WTC11 (cell line): ENCODE measurements around the gene NFKBIE. TPM values are rescaled to one million over a fixed set of nuclear protein-coding genes. Genes with fewer than 3 reads are reported as not detected.

ENCODE experiments used
- ATAC-seq: fragments of 200-7000 bp; cut with Tn5 transposase; 2 replicates; pipeline ENCODE4 v1.10.0; 2021; ENCODE audit warnings: mild to moderate bottlenecking, moderate library complexity
- CTCF ChIA-PET: fragments of 300-600 bp; sonication (Branson Sonifier 250); formaldehyde crosslinking; loops from one replicate; lab custom pipeline; 2021; ENCODE audit warnings: antibody characterized with exemption; lab: Charles Lee
- POLR2A ChIA-PET: fragments of 350-600 bp; sonication (Branson Sonifier 250); formaldehyde crosslinking; loops from one replicate; lab custom pipeline; 2021; ENCODE audit warnings: antibody characterized with exemption; lab: Charles Lee
- DNase-seq: peaks from one replicate; pipeline ENCODE4 v3.0.0; 2021; ENCODE audit warnings: low spot score
- H3K27ac Mint-ChIP-seq: 2 replicates; pipeline ENCODE4 v1.8.0; 2021; ENCODE audit warnings: mixed read lengths
- H3K27me3 Mint-ChIP-seq: 2 replicates; pipeline ENCODE4 v1.8.0; 2021; ENCODE audit warnings: low read depth, mild to moderate bottlenecking, moderate library complexity, mixed read lengths
- H3K36me3 Mint-ChIP-seq: 2 replicates; pipeline ENCODE4 v1.8.0; 2021; ENCODE audit warnings: mixed read lengths
- H3K4me1 Mint-ChIP-seq: 2 replicates; pipeline ENCODE4 v1.8.0; 2022; ENCODE audit warnings: mixed read lengths
- H3K4me3 Mint-ChIP-seq: 2 replicates; pipeline ENCODE4 v1.8.0; 2021; ENCODE audit warnings: mild to moderate bottlenecking, moderate library complexity, mixed read lengths
- H3K9me3 Mint-ChIP-seq: 2 replicates; pipeline ENCODE4 v1.8.0; 2021; ENCODE audit warnings: mixed read lengths
- ATF1 ChIP-seq: sonication (generic); formaldehyde crosslinking; IDR thresholded peaks from 2 replicates; pipeline ENCODE4 v1.8.1; 2023; ENCODE audit warnings: mild to moderate bottlenecking, moderate library complexity, missing genetic modification reagents
- FOXP1 ChIP-seq: sonication (generic); formaldehyde crosslinking; IDR thresholded peaks from 2 replicates; pipeline ENCODE4 v1.8.0; 2022; ENCODE audit warnings: missing genetic modification reagents, mild to moderate bottlenecking, moderate library complexity, borderline replicate concordance
- NFE2L1 ChIP-seq: sonication (generic); formaldehyde crosslinking; IDR thresholded peaks from 2 replicates; pipeline ENCODE4 v1.8.1; 2023; ENCODE audit warnings: missing genetic modification reagents
- NFYB ChIP-seq: sonication (generic); formaldehyde crosslinking; conservative IDR thresholded peaks from 2 replicates; pipeline ENCODE4 v1.8.0; 2022; ENCODE audit warnings: low read depth, missing genetic modification reagents
- RELA ChIP-seq: sonication (generic); formaldehyde crosslinking; IDR thresholded peaks from 2 replicates; pipeline ENCODE4 v1.8.1; 2022; ENCODE audit warnings: missing genetic modification reagents, mild to moderate bottlenecking, borderline replicate concordance
- TCF7 ChIP-seq: sonication (generic); formaldehyde crosslinking; IDR thresholded peaks from 2 replicates; pipeline ENCODE4 v1.8.0; 2022; ENCODE audit warnings: mild to moderate bottlenecking, low read depth, missing genetic modification reagents, moderate library complexity
- TEAD1 ChIP-seq: sonication (generic); formaldehyde crosslinking; IDR thresholded peaks from 2 replicates; pipeline ENCODE4 v1.8.0; 2022; ENCODE audit warnings: mild to moderate bottlenecking, missing genetic modification reagents
- ZNF219 ChIP-seq: sonication (generic); formaldehyde crosslinking; IDR thresholded peaks from 2 replicates; pipeline ENCODE4 v1.8.0; 2023; ENCODE audit warnings: missing genetic modification reagents, mild to moderate bottlenecking, borderline replicate concordance
- total RNA-seq: library from RNA; stranded (reverse); gene quantifications from 3 replicates; pipeline ENCODE4 v1.2.3, GENCODE V29; 2021
- TF ChIP-seq, protein P1 (sequence below): sonication (generic); formaldehyde crosslinking; IDR thresholded peaks from 2 replicates; pipeline ENCODE4 v1.8.0; 2022; ENCODE audit warnings: missing genetic modification reagents
- TF ChIP-seq, protein P2 (sequence below): sonication (generic); formaldehyde crosslinking; IDR thresholded peaks from 2 replicates; pipeline ENCODE4 v1.8.0; 2022; ENCODE audit warnings: mild to moderate bottlenecking, missing genetic modification reagents
- TF ChIP-seq, protein P3 (sequence below): sonication (generic); formaldehyde crosslinking; IDR thresholded peaks from 2 replicates; pipeline ENCODE4 v1.8.1; 2022; ENCODE audit warnings: mild to moderate bottlenecking, missing genetic modification reagents, moderate library complexity, borderline replicate concordance
- TF ChIP-seq, protein P4 (sequence below): sonication (generic); formaldehyde crosslinking; IDR thresholded peaks from 2 replicates; pipeline ENCODE4 v1.8.1; 2023; ENCODE audit warnings: mild to moderate bottlenecking, missing genetic modification reagents, borderline replicate concordance
- TF ChIP-seq, protein P5 (sequence below): sonication (generic); formaldehyde crosslinking; conservative IDR thresholded peaks from 2 replicates; pipeline ENCODE4 v1.8.1; 2022; ENCODE audit warnings: mild to moderate bottlenecking, missing genetic modification reagents
- TF ChIP-seq, protein P6 (sequence below): sonication (generic); formaldehyde crosslinking; IDR thresholded peaks from 2 replicates; pipeline ENCODE4 v1.8.0; 2022; ENCODE audit warnings: mild to moderate bottlenecking, missing genetic modification reagents
- TF ChIP-seq, protein P7 (sequence below): sonication (generic); formaldehyde crosslinking; IDR thresholded peaks from 2 replicates; pipeline ENCODE4 v1.8.1; 2022; ENCODE audit warnings: low read depth, mild to moderate bottlenecking, moderate library complexity, missing genetic modification reagents, borderline replicate concordance
- TF ChIP-seq, protein P8 (sequence below): sonication (generic); formaldehyde crosslinking; IDR thresholded peaks from 2 replicates; pipeline ENCODE4 v1.8.0; 2023; ENCODE audit warnings: missing genetic modification reagents, mild to moderate bottlenecking, borderline replicate concordance

Gene NFKBIE
- total RNA-seq, 1 experiment from 2014 or later: 10.3 TPM

DNA sequence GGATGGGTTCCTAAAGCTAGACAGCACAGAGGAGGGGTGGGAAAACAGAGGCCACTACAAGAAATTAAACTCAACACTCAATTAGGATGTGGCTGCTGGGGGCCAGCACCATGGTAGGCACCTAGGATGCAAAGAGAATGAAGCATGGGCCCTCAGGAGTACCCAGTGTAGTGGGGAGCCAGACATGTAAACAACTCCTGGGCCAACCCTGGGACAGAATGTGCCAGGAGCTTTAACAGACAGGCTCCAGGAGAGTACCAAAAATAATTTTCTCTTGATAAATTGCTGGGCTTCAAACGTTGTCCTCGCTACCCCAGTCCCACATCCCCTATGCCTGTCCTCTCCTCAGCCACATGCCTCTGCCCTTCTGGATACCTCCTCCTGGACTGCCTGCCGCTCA, 6.6 kb upstream of the NFKBIE start (continued):
- TF ChIP-seq, protein P1, sequence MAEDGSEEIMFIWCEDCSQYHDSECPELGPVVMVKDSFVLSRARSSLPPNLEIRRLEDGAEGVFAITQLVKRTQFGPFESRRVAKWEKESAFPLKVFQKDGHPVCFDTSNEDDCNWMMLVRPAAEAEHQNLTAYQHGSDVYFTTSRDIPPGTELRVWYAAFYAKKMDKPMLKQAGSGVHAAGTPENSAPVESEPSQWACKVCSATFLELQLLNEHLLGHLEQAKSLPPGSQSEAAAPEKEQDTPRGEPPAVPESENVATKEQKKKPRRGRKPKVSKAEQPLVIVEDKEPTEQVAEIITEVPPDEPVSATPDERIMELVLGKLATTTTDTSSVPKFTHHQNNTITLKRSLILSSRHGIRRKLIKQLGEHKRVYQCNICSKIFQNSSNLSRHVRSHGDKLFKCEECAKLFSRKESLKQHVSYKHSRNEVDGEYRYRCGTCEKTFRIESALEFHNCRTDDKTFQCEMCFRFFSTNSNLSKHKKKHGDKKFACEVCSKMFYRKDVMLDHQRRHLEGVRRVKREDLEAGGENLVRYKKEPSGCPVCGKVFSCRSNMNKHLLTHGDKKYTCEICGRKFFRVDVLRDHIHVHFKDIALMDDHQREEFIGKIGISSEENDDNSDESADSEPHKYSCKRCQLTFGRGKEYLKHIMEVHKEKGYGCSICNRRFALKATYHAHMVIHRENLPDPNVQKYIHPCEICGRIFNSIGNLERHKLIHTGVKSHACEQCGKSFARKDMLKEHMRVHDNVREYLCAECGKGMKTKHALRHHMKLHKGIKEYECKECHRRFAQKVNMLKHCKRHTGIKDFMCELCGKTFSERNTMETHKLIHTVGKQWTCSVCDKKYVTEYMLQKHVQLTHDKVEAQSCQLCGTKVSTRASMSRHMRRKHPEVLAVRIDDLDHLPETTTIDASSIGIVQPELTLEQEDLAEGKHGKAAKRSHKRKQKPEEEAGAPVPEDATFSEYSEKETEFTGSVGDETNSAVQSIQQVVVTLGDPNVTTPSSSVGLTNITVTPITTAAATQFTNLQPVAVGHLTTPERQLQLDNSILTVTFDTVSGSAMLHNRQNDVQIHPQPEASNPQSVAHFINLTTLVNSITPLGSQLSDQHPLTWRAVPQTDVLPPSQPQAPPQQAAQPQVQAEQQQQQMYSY (CRISPR knock-in tag): no peak
- TF ChIP-seq, protein P2, sequence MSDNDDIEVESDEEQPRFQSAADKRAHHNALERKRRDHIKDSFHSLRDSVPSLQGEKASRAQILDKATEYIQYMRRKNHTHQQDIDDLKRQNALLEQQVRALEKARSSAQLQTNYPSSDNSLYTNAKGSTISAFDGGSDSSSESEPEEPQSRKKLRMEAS (CRISPR knock-in tag): no peak

DNA sequence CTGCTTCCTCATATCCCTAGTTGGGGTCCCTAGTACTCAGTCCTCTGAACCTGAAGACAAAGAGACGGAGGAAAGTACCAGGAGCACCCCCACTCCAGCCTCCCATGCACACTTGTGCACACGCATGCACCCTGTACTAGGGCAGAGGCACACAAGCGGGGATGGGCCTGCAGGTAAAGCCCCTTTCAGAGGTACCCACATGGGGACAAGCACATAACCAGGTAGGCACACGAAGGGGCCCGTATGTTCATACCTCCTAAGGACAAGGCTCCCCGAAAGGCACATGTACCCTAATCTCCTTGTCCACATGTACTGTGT, 6.0 kb upstream of the NFKBIE start:
- ChIA-PET POLR2A (interaction anchor here (1.6 kb wide), 1 partner anchor 17 kb away, joined by 5 read pairs; no protein-coding TSS in a partner anchor), CTCF (interaction anchor here (0.8 to 6.3 kb wide), 6 partner anchors 14 to 70 kb away, joined by 3 to 109 read pairs (median 28); partner anchors contain the start of genes AARS2 and SPATS1)
- Mint-ChIP-seq H3K4me3 (peak overlapping the region; percentile 68), H3K27me3 (peaks cover 34% of the 10 kb centered on the region), H3K9me3 (no peaks in the 10 kb centered on the region), H3K27ac (no peak overlapping the region), H3K36me3 (no peaks in the 10 kb centered on the region), H3K4me1 (peaks cover 34% of the 10 kb centered on the region)
- no peak for DNase-seq
- ATAC-seq: no peak
- TF ChIP-seq NFE2L1 (CRISPR knock-in tag) (no peak), ATF1 (CRISPR knock-in tag) (no peak), NFYB (no peak), FOXP1 (CRISPR knock-in tag) (no peak), TEAD1 (CRISPR knock-in tag) (no peak), ZNF219 (CRISPR knock-in tag) (no peak), RELA (no peak), TCF7 (CRISPR knock-in tag) (no peak)
- TF ChIP-seq, protein P3, sequence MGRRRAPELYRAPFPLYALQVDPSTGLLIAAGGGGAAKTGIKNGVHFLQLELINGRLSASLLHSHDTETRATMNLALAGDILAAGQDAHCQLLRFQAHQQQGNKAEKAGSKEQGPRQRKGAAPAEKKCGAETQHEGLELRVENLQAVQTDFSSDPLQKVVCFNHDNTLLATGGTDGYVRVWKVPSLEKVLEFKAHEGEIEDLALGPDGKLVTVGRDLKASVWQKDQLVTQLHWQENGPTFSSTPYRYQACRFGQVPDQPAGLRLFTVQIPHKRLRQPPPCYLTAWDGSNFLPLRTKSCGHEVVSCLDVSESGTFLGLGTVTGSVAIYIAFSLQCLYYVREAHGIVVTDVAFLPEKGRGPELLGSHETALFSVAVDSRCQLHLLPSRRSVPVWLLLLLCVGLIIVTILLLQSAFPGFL (CRISPR knock-in tag): no peak
- TF ChIP-seq, protein P4, sequence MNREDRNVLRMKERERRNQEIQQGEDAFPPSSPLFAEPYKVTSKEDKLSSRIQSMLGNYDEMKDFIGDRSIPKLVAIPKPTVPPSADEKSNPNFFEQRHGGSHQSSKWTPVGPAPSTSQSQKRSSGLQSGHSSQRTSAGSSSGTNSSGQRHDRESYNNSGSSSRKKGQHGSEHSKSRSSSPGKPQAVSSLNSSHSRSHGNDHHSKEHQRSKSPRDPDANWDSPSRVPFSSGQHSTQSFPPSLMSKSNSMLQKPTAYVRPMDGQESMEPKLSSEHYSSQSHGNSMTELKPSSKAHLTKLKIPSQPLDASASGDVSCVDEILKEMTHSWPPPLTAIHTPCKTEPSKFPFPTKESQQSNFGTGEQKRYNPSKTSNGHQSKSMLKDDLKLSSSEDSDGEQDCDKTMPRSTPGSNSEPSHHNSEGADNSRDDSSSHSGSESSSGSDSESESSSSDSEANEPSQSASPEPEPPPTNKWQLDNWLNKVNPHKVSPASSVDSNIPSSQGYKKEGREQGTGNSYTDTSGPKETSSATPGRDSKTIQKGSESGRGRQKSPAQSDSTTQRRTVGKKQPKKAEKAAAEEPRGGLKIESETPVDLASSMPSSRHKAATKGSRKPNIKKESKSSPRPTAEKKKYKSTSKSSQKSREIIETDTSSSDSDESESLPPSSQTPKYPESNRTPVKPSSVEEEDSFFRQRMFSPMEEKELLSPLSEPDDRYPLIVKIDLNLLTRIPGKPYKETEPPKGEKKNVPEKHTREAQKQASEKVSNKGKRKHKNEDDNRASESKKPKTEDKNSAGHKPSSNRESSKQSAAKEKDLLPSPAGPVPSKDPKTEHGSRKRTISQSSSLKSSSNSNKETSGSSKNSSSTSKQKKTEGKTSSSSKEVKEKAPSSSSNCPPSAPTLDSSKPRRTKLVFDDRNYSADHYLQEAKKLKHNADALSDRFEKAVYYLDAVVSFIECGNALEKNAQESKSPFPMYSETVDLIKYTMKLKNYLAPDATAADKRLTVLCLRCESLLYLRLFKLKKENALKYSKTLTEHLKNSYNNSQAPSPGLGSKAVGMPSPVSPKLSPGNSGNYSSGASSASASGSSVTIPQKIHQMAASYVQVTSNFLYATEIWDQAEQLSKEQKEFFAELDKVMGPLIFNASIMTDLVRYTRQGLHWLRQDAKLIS (CRISPR knock-in tag): no peak
- TF ChIP-seq, protein P5, sequence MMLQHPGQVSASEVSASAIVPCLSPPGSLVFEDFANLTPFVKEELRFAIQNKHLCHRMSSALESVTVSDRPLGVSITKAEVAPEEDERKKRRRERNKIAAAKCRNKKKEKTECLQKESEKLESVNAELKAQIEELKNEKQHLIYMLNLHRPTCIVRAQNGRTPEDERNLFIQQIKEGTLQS (CRISPR knock-in tag): no peak
- TF ChIP-seq, protein P6, sequence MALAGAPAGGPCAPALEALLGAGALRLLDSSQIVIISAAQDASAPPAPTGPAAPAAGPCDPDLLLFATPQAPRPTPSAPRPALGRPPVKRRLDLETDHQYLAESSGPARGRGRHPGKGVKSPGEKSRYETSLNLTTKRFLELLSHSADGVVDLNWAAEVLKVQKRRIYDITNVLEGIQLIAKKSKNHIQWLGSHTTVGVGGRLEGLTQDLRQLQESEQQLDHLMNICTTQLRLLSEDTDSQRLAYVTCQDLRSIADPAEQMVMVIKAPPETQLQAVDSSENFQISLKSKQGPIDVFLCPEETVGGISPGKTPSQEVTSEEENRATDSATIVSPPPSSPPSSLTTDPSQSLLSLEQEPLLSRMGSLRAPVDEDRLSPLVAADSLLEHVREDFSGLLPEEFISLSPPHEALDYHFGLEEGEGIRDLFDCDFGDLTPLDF (CRISPR knock-in tag): no peak
- TF ChIP-seq, protein P7, sequence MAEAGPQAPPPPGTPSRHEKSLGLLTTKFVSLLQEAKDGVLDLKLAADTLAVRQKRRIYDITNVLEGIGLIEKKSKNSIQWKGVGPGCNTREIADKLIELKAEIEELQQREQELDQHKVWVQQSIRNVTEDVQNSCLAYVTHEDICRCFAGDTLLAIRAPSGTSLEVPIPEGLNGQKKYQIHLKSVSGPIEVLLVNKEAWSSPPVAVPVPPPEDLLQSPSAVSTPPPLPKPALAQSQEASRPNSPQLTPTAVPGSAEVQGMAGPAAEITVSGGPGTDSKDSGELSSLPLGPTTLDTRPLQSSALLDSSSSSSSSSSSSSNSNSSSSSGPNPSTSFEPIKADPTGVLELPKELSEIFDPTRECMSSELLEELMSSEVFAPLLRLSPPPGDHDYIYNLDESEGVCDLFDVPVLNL (CRISPR knock-in tag): no peak
- TF ChIP-seq, protein P8, sequence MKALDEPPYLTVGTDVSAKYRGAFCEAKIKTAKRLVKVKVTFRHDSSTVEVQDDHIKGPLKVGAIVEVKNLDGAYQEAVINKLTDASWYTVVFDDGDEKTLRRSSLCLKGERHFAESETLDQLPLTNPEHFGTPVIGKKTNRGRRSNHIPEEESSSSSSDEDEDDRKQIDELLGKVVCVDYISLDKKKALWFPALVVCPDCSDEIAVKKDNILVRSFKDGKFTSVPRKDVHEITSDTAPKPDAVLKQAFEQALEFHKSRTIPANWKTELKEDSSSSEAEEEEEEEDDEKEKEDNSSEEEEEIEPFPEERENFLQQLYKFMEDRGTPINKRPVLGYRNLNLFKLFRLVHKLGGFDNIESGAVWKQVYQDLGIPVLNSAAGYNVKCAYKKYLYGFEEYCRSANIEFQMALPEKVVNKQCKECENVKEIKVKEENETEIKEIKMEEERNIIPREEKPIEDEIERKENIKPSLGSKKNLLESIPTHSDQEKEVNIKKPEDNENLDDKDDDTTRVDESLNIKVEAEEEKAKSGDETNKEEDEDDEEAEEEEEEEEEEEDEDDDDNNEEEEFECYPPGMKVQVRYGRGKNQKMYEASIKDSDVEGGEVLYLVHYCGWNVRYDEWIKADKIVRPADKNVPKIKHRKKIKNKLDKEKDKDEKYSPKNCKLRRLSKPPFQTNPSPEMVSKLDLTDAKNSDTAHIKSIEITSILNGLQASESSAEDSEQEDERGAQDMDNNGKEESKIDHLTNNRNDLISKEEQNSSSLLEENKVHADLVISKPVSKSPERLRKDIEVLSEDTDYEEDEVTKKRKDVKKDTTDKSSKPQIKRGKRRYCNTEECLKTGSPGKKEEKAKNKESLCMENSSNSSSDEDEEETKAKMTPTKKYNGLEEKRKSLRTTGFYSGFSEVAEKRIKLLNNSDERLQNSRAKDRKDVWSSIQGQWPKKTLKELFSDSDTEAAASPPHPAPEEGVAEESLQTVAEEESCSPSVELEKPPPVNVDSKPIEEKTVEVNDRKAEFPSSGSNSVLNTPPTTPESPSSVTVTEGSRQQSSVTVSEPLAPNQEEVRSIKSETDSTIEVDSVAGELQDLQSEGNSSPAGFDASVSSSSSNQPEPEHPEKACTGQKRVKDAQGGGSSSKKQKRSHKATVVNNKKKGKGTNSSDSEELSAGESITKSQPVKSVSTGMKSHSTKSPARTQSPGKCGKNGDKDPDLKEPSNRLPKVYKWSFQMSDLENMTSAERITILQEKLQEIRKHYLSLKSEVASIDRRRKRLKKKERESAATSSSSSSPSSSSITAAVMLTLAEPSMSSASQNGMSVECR (CRISPR knock-in tag): no peak
